WTC11 (cell line): ENCODE measurements around the gene MARCHF10. TPM values are rescaled to one million over a fixed set of nuclear protein-coding genes. Genes with fewer than 3 reads are reported as not detected.

Experiments used
- ATAC-seq: fragments of 200-7000 bp; cut with Tn5 transposase; 2 replicates; pipeline ENCODE4 v1.10.0; 2021; ENCODE audit warnings: mild to moderate bottlenecking, moderate library complexity
- CTCF ChIA-PET: fragments of 300-600 bp; sonication (Branson Sonifier 250); formaldehyde crosslinking; loops from one replicate; lab custom pipeline; 2021; ENCODE audit warnings: antibody characterized with exemption; lab: Charles Lee
- POLR2A ChIA-PET: fragments of 350-600 bp; sonication (Branson Sonifier 250); formaldehyde crosslinking; loops from one replicate; lab custom pipeline; 2021; ENCODE audit warnings: antibody characterized with exemption; lab: Charles Lee
- DNase-seq: peaks from one replicate; pipeline ENCODE4 v3.0.0; 2021; ENCODE audit warnings: low spot score
- H3K27ac Mint-ChIP-seq: 2 replicates; pipeline ENCODE4 v1.8.0; 2021; ENCODE audit warnings: mixed read lengths
- H3K27me3 Mint-ChIP-seq: 2 replicates; pipeline ENCODE4 v1.8.0; 2021; ENCODE audit warnings: low read depth, mild to moderate bottlenecking, moderate library complexity, mixed read lengths
- H3K36me3 Mint-ChIP-seq: 2 replicates; pipeline ENCODE4 v1.8.0; 2021; ENCODE audit warnings: mixed read lengths
- H3K4me1 Mint-ChIP-seq: 2 replicates; pipeline ENCODE4 v1.8.0; 2022; ENCODE audit warnings: mixed read lengths
- H3K4me3 Mint-ChIP-seq: 2 replicates; pipeline ENCODE4 v1.8.0; 2021; ENCODE audit warnings: mild to moderate bottlenecking, moderate library complexity, mixed read lengths
- H3K9me3 Mint-ChIP-seq: 2 replicates; pipeline ENCODE4 v1.8.0; 2021; ENCODE audit warnings: mixed read lengths
- ATF2 ChIP-seq: sonication (generic); formaldehyde crosslinking; IDR thresholded peaks from 2 replicates; pipeline ENCODE4 v1.8.1; 2022; ENCODE audit warnings: low read depth, missing genetic modification reagents, borderline replicate concordance
- ATF6 ChIP-seq: sonication (generic); formaldehyde crosslinking; IDR thresholded peaks from 2 replicates; pipeline ENCODE4 v1.8.1; 2023; ENCODE audit warnings: mild to moderate bottlenecking, missing genetic modification reagents
- CTCF ChIP-seq: fragments of 200-600 bp; IDR thresholded peaks from 2 replicates; pipeline ENCODE4 v1.8.0; 2022; ENCODE audit warnings: antibody characterized with exemption
- E2F5 ChIP-seq: sonication (generic); formaldehyde crosslinking; IDR thresholded peaks from 2 replicates; pipeline ENCODE4 v1.8.1; 2022; ENCODE audit warnings: mild to moderate bottlenecking, moderate library complexity, missing genetic modification reagents
- ELF4 ChIP-seq: sonication (generic); formaldehyde crosslinking; IDR thresholded peaks from 2 replicates; pipeline ENCODE4 v1.8.1; 2022; ENCODE audit warnings: low read depth, mild to moderate bottlenecking, moderate library complexity, missing genetic modification reagents
- ESRRA ChIP-seq: sonication (generic); formaldehyde crosslinking; IDR thresholded peaks from 2 replicates; pipeline ENCODE4 v1.8.1; 2022; ENCODE audit warnings: mild to moderate bottlenecking, missing genetic modification reagents, borderline replicate concordance
- FOXP1 ChIP-seq: sonication (generic); formaldehyde crosslinking; IDR thresholded peaks from 2 replicates; pipeline ENCODE4 v1.8.0; 2022; ENCODE audit warnings: missing genetic modification reagents, mild to moderate bottlenecking, moderate library complexity, borderline replicate concordance
- FOXP4 ChIP-seq: sonication (generic); formaldehyde crosslinking; IDR thresholded peaks from 2 replicates; pipeline ENCODE4 v1.8.0; 2022; ENCODE audit warnings: mild to moderate bottlenecking, missing genetic modification reagents
- GRHL2 ChIP-seq: fragments of 250-450 bp; sonication (Bioruptor Pico); IDR thresholded peaks from 2 replicates; pipeline ENCODE4 v1.8.0; 2022; ENCODE audit warnings: mild to moderate bottlenecking, moderate library complexity; ENCODE audit not compliant: insufficient replicate concordance, severe bottlenecking
- IRF1 ChIP-seq: sonication (generic); formaldehyde crosslinking; IDR thresholded peaks from 2 replicates; pipeline ENCODE4 v1.8.0; 2023; ENCODE audit warnings: missing genetic modification reagents
- JUN ChIP-seq: sonication (generic); formaldehyde crosslinking; IDR thresholded peaks from 2 replicates; pipeline ENCODE4 v1.8.0; 2023; ENCODE audit warnings: mild to moderate bottlenecking, missing genetic modification reagents
- MLX ChIP-seq: sonication (generic); formaldehyde crosslinking; IDR thresholded peaks from 2 replicates; pipeline ENCODE4 v1.8.1; 2023; ENCODE audit warnings: mild to moderate bottlenecking, missing genetic modification reagents, moderate library complexity
- PRDM15 ChIP-seq: sonication (generic); formaldehyde crosslinking; IDR thresholded peaks from 2 replicates; pipeline ENCODE4 v1.8.0; 2022; ENCODE audit warnings: missing genetic modification reagents
- PREB ChIP-seq: sonication (generic); formaldehyde crosslinking; IDR thresholded peaks from 2 replicates; pipeline ENCODE4 v1.8.1; 2022; ENCODE audit warnings: mild to moderate bottlenecking, missing genetic modification reagents, moderate library complexity, borderline replicate concordance
- SOX15 ChIP-seq: fragments of 250-450 bp; sonication (Bioruptor Pico); IDR thresholded peaks from 2 replicates; pipeline ENCODE4 v1.9.0; 2021; ENCODE audit warnings: mild to moderate bottlenecking
- SP1 ChIP-seq: sonication (generic); formaldehyde crosslinking; conservative IDR thresholded peaks from 2 replicates; pipeline ENCODE4 v1.8.1; 2022; ENCODE audit warnings: missing genetic modification reagents
- ZNF121 ChIP-seq: sonication (generic); formaldehyde crosslinking; IDR thresholded peaks from 2 replicates; pipeline ENCODE4 v1.8.0; 2023; ENCODE audit warnings: missing genetic modification reagents
- ZNF219 ChIP-seq: sonication (generic); formaldehyde crosslinking; IDR thresholded peaks from 2 replicates; pipeline ENCODE4 v1.8.0; 2023; ENCODE audit warnings: missing genetic modification reagents, mild to moderate bottlenecking, borderline replicate concordance
- total RNA-seq: library from RNA; stranded (reverse); gene quantifications from 3 replicates; pipeline ENCODE4 v1.2.3, GENCODE V29; 2021

Gene MARCHF10
- total RNA-seq, 1 experiment from 2014 or later: 1.0 TPM

- TF ChIP-seq CTCF: no peak
- no peak for TF ChIP-seq ELF4 (CRISPR knock-in tag)
- no peak for TF ChIP-seq PRDM15
- no peak for TF ChIP-seq ATF2 (CRISPR knock-in tag)
- no peak for TF ChIP-seq FOXP4
- no peak for TF ChIP-seq SP1 (CRISPR knock-in tag)
- TF ChIP-seq E2F5 (CRISPR knock-in tag): no peak
- no peak for TF ChIP-seq GRHL2 (CRISPR knock-in tag)
- no peak for TF ChIP-seq IRF1
- no peak for TF ChIP-seq ATF6 (CRISPR knock-in tag)
Measured at GRCh38 chr17:62717889-62718288, 90.2 kb downstream of the MARCHF10 start (continued).

- H3K9me3 Mint-ChIP-seq: no peaks in the 10 kb centered on the region
- CTCF ChIA-PET: no interaction called here
Measured at GRCh38 chr17:62717589-62717855, 90.6 kb downstream of the MARCHF10 start.

More at GRCh38 chr17:62717589-62717855, 90.6 kb downstream of the MARCHF10 start:
- no peak for TF ChIP-seq E2F5 (CRISPR knock-in tag)
- no peak for TF ChIP-seq ESRRA
- TF ChIP-seq ZNF219 (CRISPR knock-in tag): no peak
- TF ChIP-seq ZNF121 (CRISPR knock-in tag): no peak
- TF ChIP-seq SOX15 (CRISPR knock-in tag): no peak
- TF ChIP-seq MLX (CRISPR knock-in tag): no peak
- no peak for TF ChIP-seq FOXP1 (CRISPR knock-in tag)
- no peak for TF ChIP-seq JUN (CRISPR knock-in tag)
- TF ChIP-seq PREB (CRISPR knock-in tag): no peak
- Mint-ChIP-seq H3K4me3 (no peak overlapping the region), H3K4me1 (peaks cover 20% of the 10 kb centered on the region), H3K36me3 (no peaks in the 10 kb centered on the region), H3K27me3 (no peaks in the 10 kb centered on the region), H3K27ac (0 out of 2 replicates have a peak overlapping the region, but pooled peaks have one; percentile 2)
- DNase-seq (no peak), ATAC-seq (no peak)
- POLR2A ChIA-PET: no interaction called here
